Measurements from ENCODE around the gene RING1.

RING1 gene

GRCh38 chr6:33198159-33198852 is 10.0 kb upstream of the RING1 start:
- DNase-seq, result no peak
- Histone ChIP-seq H2AFZ (ENCODE audit: low read length) (no peak overlapping the region), H3K9ac (ENCODE audit: low read length) (no peak overlapping the region), H3K36me3 (replicated peaks; ENCODE audit: insufficient read depth, low read length) (no peaks in the 10 kb centered on the region; the same call in 1 of the 2 replicates), H3K9me3 (replicated peaks; ENCODE audit: insufficient read depth, low read length) (no peaks in the 10 kb centered on the region), H3K79me2 (ENCODE audit: low read length) (peaks cover 47% of the 10 kb centered on the region), H4K20me1 (ENCODE audit: insufficient read depth, low read length) (no peaks in the 10 kb centered on the region), H3K27ac (ENCODE audit: low read length) (no peak overlapping the region), H3K9me2 (replicated peaks; ENCODE audit: insufficient read depth, low read length) (no peaks in the 10 kb centered on the region), H3K4me2 (ENCODE audit: low read depth, low read length) (no peak overlapping the region), H3F3A (ENCODE audit: insufficient read depth, low read length) (peaks cover 6% of the 10 kb centered on the region; the same call in 1 of the 2 replicates), H3K4me3 (ENCODE audit: low read length) (no peak overlapping the region), H3K27me3 (replicated peaks; ENCODE audit: insufficient read depth, low read length) (no peaks in the 10 kb centered on the region), H3K4me1 (ENCODE audit: low read length) (peaks cover 19% of the 10 kb centered on the region)
- TF ChIP-seq EZH2 (optimal IDR thresholded peaks at IDR 0.05; ENCODE audit: low read depth, low read length) (no peak), EZH2phosphoT487 (IDR thresholded peaks at IDR 0.05; ENCODE audit: low read length) (no peak), CTCF (IDR thresholded peaks at IDR 0.05; ENCODE audit: low read length) (no peak)

DNA sequence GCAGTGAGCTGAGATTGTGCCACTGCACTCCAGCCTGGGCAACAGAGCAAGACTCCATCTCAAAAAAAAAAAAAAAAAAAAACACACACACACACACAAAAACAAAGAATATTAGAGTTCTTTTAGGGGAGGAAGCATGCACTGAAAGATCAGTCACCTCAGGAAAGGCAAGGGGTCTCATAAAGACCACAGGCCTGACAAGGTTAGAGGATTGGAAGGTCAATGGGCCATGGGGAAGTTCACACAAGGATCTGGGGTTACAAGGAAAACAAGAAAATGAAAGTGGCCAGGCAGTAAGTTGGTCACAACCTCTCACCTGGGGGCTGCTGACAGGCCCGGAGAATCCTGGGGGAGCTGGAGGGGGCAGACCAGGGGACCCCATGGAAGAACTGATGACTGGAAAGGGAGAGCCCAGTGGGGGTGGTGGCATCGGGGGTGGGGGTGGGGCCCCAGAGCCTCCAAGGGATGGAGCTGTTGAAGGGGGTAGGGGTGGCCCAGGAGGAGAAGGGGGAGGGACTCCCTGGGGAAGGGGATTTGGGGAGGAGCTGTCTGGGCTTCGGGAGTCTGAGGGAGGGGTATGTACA is 9.4 kb upstream of the RING1 start:
- no peak overlapping the region for H3K27ac ChIP-seq (ENCODE audit: low read length)
- no peaks in the 10 kb centered on the region; the same call in 1 of the 2 replicates for H3K36me3 ChIP-seq (replicated peaks; ENCODE audit: insufficient read depth, low read length)
- peak overlapping the region; percentile 96; the same call in 1 of the 2 replicates for H3K4me3 ChIP-seq (ENCODE audit: low read length)
- no peaks in the 10 kb centered on the region for H4K20me1 ChIP-seq (ENCODE audit: insufficient read depth, low read length)
- TF ChIP-seq CTCF (IDR thresholded peaks at IDR 0.05; ENCODE audit: low read length) (no peak), EZH2 (optimal IDR thresholded peaks at IDR 0.05; ENCODE audit: low read depth, low read length) (no peak), EZH2phosphoT487 (IDR thresholded peaks at IDR 0.05; ENCODE audit: low read length) (no peak)
- peaks cover 6% of the 10 kb centered on the region for H3F3A ChIP-seq (ENCODE audit: insufficient read depth, low read length)
- peak overlapping the region; percentile 96; the same call in 1 of the 2 replicates for H3K4me2 ChIP-seq (ENCODE audit: low read depth, low read length)
- DNase-seq, result no peak
- no peak overlapping the region for H2AFZ ChIP-seq (ENCODE audit: low read length)
- no peak overlapping the region for H3K9ac ChIP-seq (ENCODE audit: low read length)
- peaks cover 47% of the 10 kb centered on the region for H3K79me2 ChIP-seq (ENCODE audit: low read length)
- no peaks in the 10 kb centered on the region for H3K9me2 ChIP-seq (replicated peaks; ENCODE audit: insufficient read depth, low read length)
- no peaks in the 10 kb centered on the region for H3K27me3 ChIP-seq (replicated peaks; ENCODE audit: insufficient read depth, low read length)
- H3K9me3 ChIP-seq (replicated peaks; ENCODE audit: insufficient read depth, low read length), result no peaks in the 10 kb centered on the region
- H3K4me1 ChIP-seq (ENCODE audit: low read length), result peaks cover 21% of the 10 kb centered on the region

- Histone ChIP-seq H3K4me2 (ENCODE audit: low read depth, low read length) (peak overlapping the region; percentile 96), H3K4me1 (ENCODE audit: low read length) (peaks cover 24% of the 10 kb centered on the region), H3K36me3 (replicated peaks; ENCODE audit: insufficient read depth, low read length) (no peaks in the 10 kb centered on the region; the same call in 1 of the 2 replicates), H3K9me3 (replicated peaks; ENCODE audit: insufficient read depth, low read length) (no peaks in the 10 kb centered on the region), H3K9me2 (replicated peaks; ENCODE audit: insufficient read depth, low read length) (no peaks in the 10 kb centered on the region), H3K27ac (ENCODE audit: low read length) (peak overlapping the region; percentile 82; the same call in 1 of the 2 replicates), H2AFZ (ENCODE audit: low read length) (peak overlapping the region; percentile 91), H4K20me1 (ENCODE audit: insufficient read depth, low read length) (no peaks in the 10 kb centered on the region), H3K79me2 (ENCODE audit: low read length) (peaks cover 47% of the 10 kb centered on the region), H3K9ac (ENCODE audit: low read length) (peak overlapping the region; percentile 97), H3K4me3 (ENCODE audit: low read length) (peak overlapping the region; percentile 96), H3F3A (ENCODE audit: insufficient read depth, low read length) (peaks cover 6% of the 10 kb centered on the region), H3K27me3 (replicated peaks; ENCODE audit: insufficient read depth, low read length) (no peaks in the 10 kb centered on the region)
- TF ChIP-seq CTCF (IDR thresholded peaks at IDR 0.05; ENCODE audit: low read length) (no peak), EZH2phosphoT487 (IDR thresholded peaks at IDR 0.05; ENCODE audit: low read length) (no peak), EZH2 (optimal IDR thresholded peaks at IDR 0.05; ENCODE audit: low read depth, low read length) (no peak)
- DNase-seq, result peak; percentile 81
Measured at GRCh38 chr6:33199687-33200218, 8.5 kb upstream of the RING1 start.
